ENCODE data around the gene NUP188. TPM values are rescaled to one million over a fixed set of nuclear protein-coding genes. Genes with fewer than 3 reads are reported as not detected.

Gene NUP188
- total and polyA plus RNA-seq, 2 of the 4 experiments (the other 2 are of a cell fraction): 53.0 to 59.1 TPM

- Histone ChIP-seq H2AFZ (replicated peaks; ENCODE audit: low read length, poor library complexity) (peak overlapping the region; percentile 36), H3K27ac (ENCODE audit: insufficient read depth, low read length) (no peak overlapping the region), H3K9me3 (ENCODE audit: control insufficient read depth, insufficient read depth, low read length) (no peaks in the 10 kb centered on the region), H3K9me1 (ENCODE audit: insufficient read depth, low read length) (peaks cover 19% of the 10 kb centered on the region), H2BK20ac (ENCODE audit: low read depth, low read length) (no peak overlapping the region), H3K14ac (replicated peaks; ENCODE audit: low read depth, low read length) (no peak overlapping the region), H2BK5ac (ENCODE audit: low read depth, low read length, poor library complexity, severe bottlenecking) (no peak overlapping the region), H2BK15ac (ENCODE audit: low read depth, low read length) (no peak overlapping the region), H3K56ac (ENCODE audit: extremely low read depth, insufficient read depth, low read length) (no peak overlapping the region), H3K4ac (ENCODE audit: low read depth, low read length) (no peak overlapping the region), H4K91ac (ENCODE audit: insufficient read depth, low read depth, low read length) (no peak overlapping the region), H3K4me2 (ENCODE audit: low read depth, low read length) (peak overlapping the region; percentile 99), H3K27me3 (ENCODE audit: control insufficient read depth, insufficient read depth, low read length) (no peaks in the 10 kb centered on the region), H4K8ac (ENCODE audit: low read depth in 2 of 2, low read length in 2 of 2) (no peak overlapping the region), H3K4me1 (ENCODE audit: control insufficient read depth, insufficient read depth, low read length) (peaks cover 27% of the 10 kb centered on the region), H4K20me1 (ENCODE audit: insufficient read depth, low read length) (peaks cover 20% of the 10 kb centered on the region), H3K4me3 (ENCODE audit: insufficient read depth, low read depth, low read length) (0 out of 2 replicates have a peak overlapping the region, but pooled peaks have one; percentile 96), H4K5ac (ENCODE audit: low read depth, low read length) (no peak overlapping the region), H2BK120ac (ENCODE audit: low read depth, low read length) (no peak overlapping the region), H3K23ac (ENCODE audit: low read depth, low read length) (peak overlapping the region; percentile 87; the same call in 1 of the 2 replicates), H2AK5ac (ENCODE audit: low read depth, low read length) (peak overlapping the region; percentile 35), H3K79me1 (ENCODE audit: low read depth in 1 of 2, low read length in 2 of 2) (peaks cover 18 to 51% of the 10 kb centered on the region in 2 experiments), H3K18ac (ENCODE audit: low read depth, low read length) (no peak overlapping the region), H2AK9ac (replicated peaks; ENCODE audit: low read depth, low read length, poor library complexity) (peak overlapping the region; percentile 98), H3K9ac (ENCODE audit: low read depth, low read length) (no peak overlapping the region), H3K36me3 (ENCODE audit: control insufficient read depth, insufficient read depth, low read length) (no peaks in the 10 kb centered on the region)
- WGBS, 2 experiments (ENCODE audit: extremely low coverage in 2 of 2, insufficient read length in 1 of 2): 27% methylated on average over 3 of the region's 17 CpGs; no CpG with 5 or more reads in 1 of the 2 experiments
- DNase-seq: peak; percentile 24
- in situ Hi-C loops (cut with MboI; ENCODE audit: low sequenced_read_pairs): no loop called here
- intact Hi-C loops (cut with micrococcal nuclease): loop anchor here (5.0 kb wide), 1 partner anchor 174 kb away; no protein-coding TSS in a partner anchor
- TF ChIP-seq SMC3 (IDR thresholded peaks at IDR 0.05; ENCODE audit: low read depth, low read length): no peak
- TF ChIP-seq MXI1 (IDR thresholded peaks at IDR 0.05; ENCODE audit: borderline replicate concordance, low read depth, low read length): no peak
- TF ChIP-seq POLR2A (IDR thresholded peaks at IDR 0.05; ENCODE audit: low read depth, low read length): no peak
- no peak for TF ChIP-seq RCOR1 (IDR thresholded peaks at IDR 0.05; ENCODE audit: insufficient replicate concordance, low read length)
- no peak for TF ChIP-seq ELK1 (IDR thresholded peaks at IDR 0.05; ENCODE audit: borderline replicate concordance, low read depth, low read length)
- TF ChIP-seq RAD21 (IDR thresholded peaks at IDR 0.05; ENCODE audit: low read length): no peak
- TF ChIP-seq NFE2L2 (IDR thresholded peaks at IDR 0.05; ENCODE audit: low read depth, low read length): no peak
- TF ChIP-seq CHD1 (IDR thresholded peaks at IDR 0.05; ENCODE audit: low read depth, low read length): no peak
- no peak for ATAC-seq (ENCODE audit: low read depth)
- CTCF ChIA-PET: no interaction called here
- POLR2A ChIA-PET (ENCODE audit: unreplicated experiment): no interaction called here
- BruUV-seq (replicated peaks): no TSS peak
- dilution Hi-C loops (cut with HindIII; ENCODE audit: low sequenced_read_pairs, unreplicated experiment): no loop called here
These were observed 79.1 kb downstream of the NUP188 start for GRCh38 chr9:129026442-129027223.
